GM13977 (cell line): ENCODE results near the gene B4GALT3.

ENCODE experiments used
- DNase-seq: peaks from one replicate; pipeline ENCODE4 v3.0.0; 2012; ENCODE audit warnings: low spot score
- in situ Hi-C: fragments of 300-500 bp; cut with MboI; formaldehyde crosslinking; loops from one replicate; pipeline ENCODE4 v1.12.0; 2022; ENCODE audit warnings: low sequenced_read_pairs, low pct_unique_long_range_greater_than_20kb, mixed read lengths, inconsistent platforms; ENCODE audit not compliant: unreplicated experiment
- TF ChIP-seq, protein P1 (sequence below): IDR thresholded peaks from 2 replicates; pipeline ENCODE4 v1.5.1; 2012; ENCODE audit warnings: mild to moderate bottlenecking, control low read depth; ENCODE audit not compliant: insufficient read depth; ENCODE audit errors: extremely low read depth, missing control alignments

The B4GALT3 gene

DNA sequence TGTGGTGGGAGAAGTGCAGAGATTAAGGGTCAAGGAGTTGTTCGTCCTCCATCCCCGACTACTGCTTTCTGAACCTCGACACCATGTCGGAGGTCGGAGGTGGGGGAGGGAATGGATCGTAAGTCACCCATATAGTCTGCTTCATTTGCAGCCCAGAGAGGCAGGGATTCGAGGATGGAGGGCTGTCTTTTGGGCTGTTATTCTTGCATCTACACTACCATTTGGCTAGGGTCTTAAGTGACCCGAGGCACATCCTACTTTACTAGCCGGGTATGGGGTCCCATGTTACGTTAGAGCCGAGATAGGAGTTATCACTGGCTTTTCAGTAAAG, 17.4 kb downstream of the B4GALT3 start:
- TF ChIP-seq, protein P1, sequence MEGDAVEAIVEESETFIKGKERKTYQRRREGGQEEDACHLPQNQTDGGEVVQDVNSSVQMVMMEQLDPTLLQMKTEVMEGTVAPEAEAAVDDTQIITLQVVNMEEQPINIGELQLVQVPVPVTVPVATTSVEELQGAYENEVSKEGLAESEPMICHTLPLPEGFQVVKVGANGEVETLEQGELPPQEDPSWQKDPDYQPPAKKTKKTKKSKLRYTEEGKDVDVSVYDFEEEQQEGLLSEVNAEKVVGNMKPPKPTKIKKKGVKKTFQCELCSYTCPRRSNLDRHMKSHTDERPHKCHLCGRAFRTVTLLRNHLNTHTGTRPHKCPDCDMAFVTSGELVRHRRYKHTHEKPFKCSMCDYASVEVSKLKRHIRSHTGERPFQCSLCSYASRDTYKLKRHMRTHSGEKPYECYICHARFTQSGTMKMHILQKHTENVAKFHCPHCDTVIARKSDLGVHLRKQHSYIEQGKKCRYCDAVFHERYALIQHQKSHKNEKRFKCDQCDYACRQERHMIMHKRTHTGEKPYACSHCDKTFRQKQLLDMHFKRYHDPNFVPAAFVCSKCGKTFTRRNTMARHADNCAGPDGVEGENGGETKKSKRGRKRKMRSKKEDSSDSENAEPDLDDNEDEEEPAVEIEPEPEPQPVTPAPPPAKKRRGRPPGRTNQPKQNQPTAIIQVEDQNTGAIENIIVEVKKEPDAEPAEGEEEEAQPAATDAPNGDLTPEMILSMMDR: no peak
- no peak for DNase-seq
- in situ Hi-C loops: no loop called here

DNA sequence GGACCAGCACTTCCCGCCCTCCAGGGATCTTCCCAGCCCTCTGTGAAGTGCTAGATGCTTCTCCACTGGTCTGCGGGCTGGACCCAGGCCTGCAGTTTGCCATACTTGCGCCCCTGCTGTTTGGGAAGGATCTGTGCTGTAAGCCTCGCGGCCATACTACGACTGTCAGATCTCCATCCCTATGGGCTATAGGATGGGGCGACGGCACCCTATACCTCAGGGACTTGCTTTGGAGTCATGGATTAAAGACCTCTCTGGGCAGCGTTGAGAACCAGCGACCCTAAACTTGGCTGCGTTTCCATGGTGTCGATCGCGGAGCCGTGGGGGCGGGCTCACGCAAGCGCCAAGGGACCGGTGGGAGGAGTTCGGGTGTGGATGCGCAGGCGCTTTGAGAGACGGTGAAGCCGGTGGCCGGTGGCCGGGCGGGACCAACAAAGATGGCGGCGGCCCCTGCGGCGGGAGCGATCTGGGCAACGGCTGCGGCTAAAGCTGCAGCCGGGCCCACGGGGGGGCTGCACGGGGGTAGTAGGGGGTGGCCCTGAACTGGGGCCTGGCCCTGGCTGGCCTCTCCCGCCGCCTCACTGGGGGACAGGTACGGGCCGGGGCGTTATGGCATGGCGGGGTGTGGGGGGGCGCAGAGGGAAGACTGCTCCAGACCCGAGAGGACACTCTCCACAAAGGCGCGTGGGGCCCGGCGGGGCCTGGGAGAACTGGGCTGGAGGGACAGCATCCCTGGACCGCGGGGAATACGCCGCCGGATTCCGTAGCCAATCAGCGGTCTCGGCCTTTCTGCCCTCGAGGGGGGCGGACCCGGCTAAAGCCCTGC, 18.0 kb downstream of the B4GALT3 start, which contains the start of gene USP21:
Gene USP21 (plus strand): TSS at position 414 of the 826 bp plus-strand sequence. CDS start 1,141 bp downstream, outside the sequence.
- TF ChIP-seq, protein P1: no peak
- peak; percentile 97 for DNase-seq
- in situ Hi-C loops: no loop called here

DNA sequence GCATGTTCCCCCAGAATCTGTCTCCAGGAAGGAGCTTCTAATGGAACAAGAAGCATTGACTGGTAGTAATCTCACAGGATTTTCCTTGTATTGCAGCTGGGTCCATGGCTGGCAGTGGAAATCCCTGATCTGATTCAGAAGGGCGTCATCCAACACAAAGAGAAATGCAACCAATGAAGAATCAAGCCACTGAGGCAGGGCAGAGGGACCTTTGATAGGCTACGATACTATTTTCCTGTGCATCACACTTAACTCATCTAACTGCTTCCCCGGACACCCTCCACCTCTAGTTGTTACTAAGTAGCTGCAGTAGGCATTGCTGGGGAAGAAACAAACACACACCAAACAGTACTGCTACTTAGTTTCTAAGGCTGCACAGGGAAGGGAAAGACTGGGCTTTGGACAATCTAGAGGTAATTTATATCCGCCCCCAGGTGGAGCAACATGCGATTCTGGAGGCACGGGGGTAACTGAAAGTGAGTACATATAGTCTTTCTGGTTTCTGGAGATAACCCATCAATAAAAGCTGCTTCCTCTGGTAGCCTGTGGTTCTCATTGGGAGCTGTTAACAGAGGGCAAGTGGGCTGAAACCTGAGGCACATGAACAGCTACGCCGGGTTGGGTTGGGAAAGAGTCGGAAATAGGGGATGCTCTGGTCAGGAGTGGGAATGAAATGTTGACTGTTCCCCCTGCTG, 18.8 kb downstream of the B4GALT3 start:
- in situ Hi-C loops: no loop called here
- DNase-seq: no peak
- TF ChIP-seq, protein P1: no peak

DNA sequence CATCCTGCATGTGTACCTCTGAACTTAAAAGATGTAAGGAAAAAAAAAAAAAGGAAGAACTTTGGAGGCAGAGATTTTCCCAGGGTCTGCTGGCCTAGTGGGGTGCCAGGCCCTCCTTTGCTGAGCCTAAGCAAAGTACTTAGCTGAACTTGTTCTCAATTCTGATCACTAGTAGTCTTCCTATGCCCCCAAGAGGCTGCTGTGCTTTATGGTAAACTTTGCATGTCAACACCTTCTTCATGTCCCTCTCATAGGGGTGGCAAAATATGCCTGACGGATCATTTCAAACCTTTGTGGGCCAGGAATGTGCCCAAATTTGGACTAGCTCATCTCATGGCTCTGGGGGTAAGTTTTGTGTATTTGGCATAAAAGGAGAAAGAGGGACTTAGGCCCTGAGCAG, 19.4 kb downstream of the B4GALT3 start:
- TF ChIP-seq, protein P1: no peak
- DNase-seq: no peak
- in situ Hi-C loops: no loop called here

DNA sequence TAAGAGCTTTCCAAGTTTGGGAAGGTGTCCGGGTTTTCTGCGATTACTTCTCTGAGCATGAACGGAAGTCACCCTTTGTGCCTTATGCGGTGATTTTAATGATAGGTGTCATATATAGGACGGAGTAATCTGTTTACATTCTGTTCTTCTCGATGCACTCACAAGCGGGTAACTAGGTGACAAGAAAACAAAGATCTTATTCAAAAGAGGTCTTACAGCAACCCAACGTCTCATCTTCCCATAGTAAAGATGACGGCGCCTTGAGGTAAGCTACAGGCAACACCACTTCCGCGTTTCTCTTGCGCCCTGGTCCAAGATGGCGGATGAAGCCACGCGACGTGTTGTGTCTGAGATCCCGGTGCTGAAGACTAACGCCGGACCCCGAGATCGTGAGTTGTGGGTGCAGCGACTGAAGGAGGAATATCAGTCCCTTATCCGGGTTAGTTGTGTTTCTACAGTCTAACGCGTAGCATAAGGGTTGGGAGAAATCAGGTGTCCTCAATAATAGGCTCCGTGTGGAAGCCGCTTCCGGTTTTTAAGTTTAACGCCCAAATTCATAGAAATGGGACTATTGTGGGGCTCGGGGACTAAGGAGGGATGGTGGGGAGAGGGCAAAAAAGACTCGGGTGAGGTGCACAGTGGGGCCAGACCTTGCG, 23.5 kb downstream of the B4GALT3 start, which contains the start of gene UFC1:
Gene UFC1 (plus strand): TSS at position 297 of the 656 bp plus-strand sequence. CDS start 20 bp downstream, at position 317.
- in situ Hi-C loops: no loop called here
- TF ChIP-seq, protein P1: no peak
- DNase-seq: peak; percentile 90

DNA sequence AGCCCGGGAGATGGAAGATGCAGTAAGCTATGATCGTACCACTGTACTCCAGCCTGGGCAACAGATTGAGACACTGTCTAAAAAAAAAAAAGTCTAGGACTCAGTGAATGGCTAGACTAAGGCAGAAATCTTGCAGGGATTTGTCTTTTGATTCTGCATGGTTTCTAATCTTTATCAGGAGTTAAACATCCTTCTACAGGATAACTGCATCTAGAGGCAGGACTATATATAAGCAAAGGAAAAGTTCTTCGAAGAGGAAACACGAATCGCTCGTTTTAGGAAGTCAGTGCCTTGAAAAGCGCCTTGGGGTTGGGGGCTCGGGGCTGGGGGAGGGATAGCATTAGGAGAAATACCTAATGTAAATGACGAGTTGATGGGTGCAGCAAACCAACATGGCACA, 24.1 kb downstream of the B4GALT3 start:
- in situ Hi-C loops: no loop called here
- TF ChIP-seq, protein P1: no peak
- no peak for DNase-seq
